NCI-H1092 (cell line): ENCODE data around the gene CAMSAP2.
"Not testable (repeated sequence)": the region's sequence is repeated elsewhere in the genome, so short reads cannot be mapped to it uniquely, and the experiment has no call there.

Experiments
- DNase-seq: peaks from one replicate; lab custom pipeline; 2025; lab: John Stamatoyannopoulos, UW

Gene CAMSAP2

DNA sequence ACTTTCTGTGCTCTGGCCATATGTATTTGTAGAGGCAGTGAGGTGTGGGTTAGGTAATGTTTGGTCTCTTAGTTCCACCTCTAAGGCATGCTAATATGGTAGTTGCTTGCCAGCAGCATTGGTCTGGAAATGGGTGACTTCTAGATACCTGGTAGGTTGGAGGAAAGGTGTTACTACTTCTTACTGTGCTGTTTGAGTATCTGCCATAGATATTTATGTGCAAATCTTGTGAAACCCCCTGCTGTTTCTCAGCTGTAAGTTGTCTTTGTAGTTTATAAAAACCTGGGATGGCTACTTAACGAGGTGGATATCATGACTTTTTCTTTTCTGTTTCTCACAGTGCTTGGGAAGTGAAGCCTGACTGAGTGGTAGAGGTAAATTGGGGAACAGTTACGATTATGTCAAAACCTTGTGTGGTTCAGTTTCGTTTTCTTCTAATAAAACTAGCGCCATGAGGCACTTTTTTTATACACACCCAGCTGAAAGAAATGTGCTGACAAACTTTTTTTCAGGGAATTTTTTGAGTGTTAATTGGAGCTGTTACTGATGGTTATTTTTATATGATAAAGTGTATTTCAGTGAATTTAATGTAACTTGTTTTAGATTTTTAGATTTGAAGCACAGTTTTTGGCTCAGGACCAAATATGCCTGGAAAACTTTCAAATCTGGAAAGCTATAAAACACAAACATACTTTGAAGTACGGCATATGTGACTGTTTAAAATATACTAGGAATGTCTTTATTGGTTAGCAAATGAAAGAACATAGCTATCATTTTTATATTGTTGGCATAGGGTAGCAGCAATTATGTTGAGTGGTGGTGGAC, 42.1 kb downstream of the CAMSAP2 start:
- DNase-seq: no peak

DNA sequence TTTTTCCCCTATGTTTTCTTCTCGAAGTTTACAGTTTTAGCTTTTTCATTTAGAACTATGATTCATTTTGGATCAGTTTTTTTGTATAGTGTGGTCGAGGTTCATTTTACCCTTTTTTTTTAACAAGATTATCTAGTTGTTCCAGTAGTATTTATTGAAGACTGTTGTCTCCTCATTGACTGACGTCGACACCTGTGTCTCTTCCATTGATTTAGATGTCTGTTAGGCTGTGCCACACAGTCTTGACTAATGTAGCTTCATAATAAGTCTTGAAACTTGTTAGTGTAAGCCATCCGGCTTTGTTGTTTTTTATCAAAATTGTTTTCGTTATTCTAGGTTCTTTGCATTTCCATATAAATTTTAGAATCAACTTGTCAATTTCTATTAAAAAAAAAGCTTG, 45.2 kb downstream of the CAMSAP2 start:
- no peak for DNase-seq

DNA sequence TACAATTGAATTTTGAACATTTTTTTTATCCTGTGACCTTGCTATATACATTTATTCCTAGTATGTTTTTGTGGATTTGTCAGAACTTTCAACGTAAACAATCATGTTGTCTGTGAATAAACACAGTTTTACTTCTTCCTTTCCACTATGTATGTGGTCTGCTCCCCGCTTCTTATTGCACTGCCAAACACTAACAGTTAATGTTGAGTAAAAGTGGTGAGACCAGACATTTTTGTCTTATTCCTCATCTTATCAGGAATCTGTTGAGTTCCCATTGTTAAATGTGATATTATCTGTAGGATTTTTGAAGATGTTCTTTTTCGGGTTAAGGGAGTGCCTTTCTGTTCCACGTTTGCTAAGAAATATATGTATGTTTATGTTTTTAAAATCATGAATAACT, 45.9 kb downstream of the CAMSAP2 start:
- no peak for DNase-seq

DNA sequence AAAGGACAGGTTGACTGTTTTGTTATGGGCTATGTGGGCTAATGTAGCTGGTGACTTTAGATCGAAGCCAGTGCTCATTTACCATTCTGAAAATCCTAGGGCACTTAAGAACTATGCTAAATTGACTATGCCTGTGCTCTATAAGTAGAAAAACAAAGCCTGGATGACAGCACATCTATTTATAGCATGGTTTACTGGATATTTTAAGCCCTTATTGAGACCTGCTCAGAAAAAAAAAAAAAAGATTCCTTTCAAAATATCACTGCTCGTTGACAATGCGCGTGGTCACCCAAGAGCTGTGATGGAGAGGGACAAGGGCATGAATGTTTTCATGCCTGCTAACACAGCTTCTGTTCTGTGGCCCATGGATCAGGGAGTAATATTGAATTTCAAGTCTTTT, 48.1 kb downstream of the CAMSAP2 start:
- DNase-seq: no peak

DNA sequence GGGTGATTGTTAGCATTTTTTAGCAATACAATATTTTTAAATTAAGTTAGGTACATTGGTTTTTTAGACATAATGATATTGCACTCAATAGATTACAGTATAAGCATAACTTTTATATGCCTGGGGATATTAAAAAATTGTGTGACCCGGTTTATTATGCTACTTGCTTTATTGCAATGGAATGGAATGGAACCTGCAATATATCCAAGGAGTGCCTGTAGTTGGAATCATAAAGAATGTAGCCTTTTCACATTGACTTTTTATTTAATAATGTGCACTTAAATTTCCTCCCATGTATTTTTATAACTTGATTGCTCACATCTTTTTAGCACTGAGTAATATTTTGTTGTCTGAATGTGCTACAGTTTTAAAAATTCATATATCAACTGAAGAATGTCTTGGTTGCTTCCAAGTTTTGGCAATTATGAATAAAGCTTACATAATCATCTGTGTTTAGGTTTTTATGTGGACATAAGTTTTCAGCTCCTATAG, 49.2 kb downstream of the CAMSAP2 start:
- no peak for DNase-seq

DNA sequence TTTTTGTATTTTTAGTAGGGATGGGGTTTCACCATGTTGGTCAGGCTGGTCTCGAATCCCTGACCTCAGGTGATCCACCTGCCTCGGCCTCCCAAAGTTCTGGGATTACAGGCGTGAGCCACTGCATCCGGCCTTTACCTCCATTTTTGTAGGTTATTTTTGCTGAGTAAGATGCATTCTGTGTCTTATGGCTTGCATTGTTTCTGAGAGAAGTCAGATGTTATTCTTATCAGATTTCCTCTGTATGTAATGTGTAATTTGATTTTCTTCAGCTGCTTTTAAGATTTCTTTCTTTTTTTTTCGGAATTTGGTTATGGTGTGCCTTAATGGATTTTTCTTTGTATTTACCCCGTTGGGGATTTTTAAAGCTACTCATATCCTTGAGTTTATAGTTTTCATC, 52.3 kb downstream of the CAMSAP2 start:
- DNase-seq: not testable (repeated sequence)

DNA sequence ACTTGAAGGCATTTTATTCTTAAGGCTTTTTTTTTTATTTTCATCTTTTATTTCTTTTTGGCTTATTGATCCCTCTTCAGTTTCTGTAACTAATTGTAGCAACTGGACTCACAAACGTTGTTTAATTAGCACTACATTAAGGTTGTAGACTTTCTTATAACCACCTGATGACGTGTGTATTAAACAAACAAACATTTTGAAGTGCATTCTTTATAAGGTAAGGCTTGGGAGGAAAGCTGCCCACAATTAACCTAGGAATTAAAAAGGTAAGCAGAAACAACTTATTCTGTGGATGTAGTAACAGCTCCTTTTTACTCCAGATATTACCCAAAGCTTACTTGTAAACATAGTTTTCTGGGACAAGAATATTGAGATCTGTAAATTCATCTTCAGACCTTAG, 55.0 kb downstream of the CAMSAP2 start:
- DNase-seq: no peak

DNA sequence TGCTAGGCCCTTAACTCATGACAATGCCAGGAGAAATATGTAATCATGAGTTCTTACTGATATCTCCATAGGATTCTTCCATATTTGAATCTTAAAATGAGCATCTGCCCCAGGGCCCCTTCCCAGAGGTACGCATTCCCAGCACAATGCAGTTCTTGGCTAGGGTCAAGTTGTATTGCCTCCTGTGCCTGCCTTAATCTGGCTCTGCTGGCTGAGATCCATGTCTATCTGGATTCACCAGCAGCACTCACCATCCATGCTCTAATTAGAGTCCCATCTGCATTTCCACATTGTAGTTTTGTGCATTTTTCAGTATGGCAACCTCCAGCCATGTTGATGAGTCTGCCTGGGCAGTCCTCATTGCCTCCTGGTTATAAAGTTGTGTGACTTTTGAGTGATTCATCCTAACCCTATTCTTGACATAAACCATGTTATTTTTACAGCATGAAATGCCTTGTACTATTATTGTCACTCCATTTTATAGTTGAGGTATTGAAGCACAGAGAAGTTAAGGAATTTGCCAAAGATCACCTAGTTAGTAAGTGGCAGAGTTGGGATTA, 55.9 kb downstream of the CAMSAP2 start:
- no peak for DNase-seq

DNA sequence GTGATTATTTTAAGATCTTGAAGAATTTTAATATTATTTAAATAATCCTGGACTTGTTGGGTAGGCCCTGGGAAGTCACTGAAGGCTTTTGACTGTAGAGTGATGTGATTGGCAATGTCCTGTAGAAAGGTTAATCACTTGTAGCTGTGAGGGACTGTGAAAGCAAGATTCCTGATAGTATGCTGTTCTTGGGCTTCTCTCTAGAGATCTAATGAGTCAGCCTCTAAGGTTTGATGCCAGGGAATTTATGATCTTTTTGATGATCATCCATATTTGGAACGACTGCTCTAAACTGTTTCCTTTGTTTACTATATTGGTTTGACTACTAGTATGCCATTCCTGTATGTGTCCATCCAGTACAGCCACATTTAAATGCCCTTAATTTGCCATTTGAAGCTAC, 56.5 kb downstream of the CAMSAP2 start:
- DNase-seq: no peak

DNA sequence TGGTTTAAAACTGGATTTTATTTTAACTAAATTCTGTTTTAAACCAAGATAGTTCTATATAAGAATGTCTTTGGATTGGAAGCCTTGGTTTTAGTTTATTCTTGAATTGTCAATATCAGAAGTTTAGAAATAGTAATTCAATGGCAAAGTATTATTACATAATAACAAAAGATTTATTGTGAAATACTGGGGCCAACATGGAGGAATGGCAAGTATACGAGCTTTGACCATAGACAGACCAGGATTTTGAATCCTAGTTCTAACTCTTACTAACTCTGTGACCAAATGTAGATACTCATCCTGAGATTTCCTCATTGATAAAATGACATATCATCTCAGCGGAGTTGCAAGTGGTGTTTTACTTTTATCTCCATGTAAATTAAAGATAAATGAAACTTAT, 63.3 kb downstream of the CAMSAP2 start:
- DNase-seq: no peak

DNA sequence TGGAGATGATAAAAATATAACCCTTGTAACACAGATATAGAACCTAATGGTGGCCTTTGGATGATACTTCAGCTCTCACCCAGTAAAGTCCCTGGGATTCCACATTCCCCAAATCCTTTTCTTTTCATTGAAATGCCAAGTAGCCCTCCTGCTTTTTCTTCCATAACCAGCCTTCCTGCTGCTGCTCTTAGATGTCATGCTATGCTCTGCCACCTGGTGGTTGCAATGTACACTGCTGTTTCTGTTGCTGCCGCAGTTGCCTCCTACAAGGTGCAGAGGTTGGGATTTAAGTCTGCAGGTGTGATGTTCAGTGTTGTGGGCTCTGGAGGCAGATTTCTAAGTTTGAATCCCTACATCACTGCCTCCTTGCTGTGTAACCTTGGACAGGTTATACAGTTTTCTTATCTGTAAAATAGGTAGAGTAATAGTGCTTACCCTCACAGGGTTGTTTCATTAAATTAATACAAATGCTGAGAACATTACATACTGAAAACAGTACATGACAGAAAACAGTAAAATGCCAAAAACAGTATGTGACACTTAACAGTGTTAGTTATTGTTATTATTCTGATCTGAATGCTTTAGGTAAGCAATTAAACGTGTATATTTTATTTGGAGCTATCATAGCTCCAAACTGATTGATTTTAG, 64.3 kb downstream of the CAMSAP2 start:
- DNase-seq: peak; percentile 58

DNA sequence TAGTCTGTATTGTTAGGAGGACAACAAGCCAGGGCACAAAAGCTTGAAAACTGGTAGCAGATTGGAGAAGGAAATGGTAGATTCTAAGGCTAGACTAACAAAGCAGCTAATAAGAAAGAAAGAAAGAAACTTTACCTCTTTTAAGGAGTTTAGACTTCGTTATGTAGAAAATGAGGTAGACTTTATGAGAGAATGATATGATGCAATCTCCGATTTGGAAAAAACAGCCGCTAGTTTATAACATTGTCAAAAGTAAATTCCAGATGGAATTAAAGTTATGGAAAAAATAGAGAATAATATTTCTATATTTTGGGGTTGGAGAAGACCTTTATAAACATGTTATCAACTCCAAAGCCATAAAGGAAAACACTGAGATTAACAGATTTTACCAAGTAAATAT, 67.0 kb downstream of the CAMSAP2 start:
- DNase-seq: no peak

DNA sequence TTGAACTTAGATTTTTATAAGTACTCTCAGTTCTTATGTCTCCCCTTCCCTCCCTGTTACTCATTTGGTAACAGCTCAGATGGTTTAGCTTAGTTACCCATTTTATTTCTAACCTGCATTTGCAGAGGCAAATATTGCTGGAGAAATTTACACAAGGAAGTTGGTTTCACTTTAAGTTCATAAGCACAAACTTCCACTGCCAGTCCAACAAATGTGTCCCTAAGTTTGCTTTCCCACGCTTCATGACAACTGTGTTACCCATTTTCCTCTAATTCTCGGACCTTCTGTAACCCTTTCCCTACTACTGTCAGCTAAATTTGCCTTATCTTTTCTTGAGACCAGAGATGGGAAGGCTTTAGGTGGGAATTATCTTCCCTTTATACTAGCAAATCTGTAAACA, 70.2 kb downstream of the CAMSAP2 start:
- DNase-seq: no peak

DNA sequence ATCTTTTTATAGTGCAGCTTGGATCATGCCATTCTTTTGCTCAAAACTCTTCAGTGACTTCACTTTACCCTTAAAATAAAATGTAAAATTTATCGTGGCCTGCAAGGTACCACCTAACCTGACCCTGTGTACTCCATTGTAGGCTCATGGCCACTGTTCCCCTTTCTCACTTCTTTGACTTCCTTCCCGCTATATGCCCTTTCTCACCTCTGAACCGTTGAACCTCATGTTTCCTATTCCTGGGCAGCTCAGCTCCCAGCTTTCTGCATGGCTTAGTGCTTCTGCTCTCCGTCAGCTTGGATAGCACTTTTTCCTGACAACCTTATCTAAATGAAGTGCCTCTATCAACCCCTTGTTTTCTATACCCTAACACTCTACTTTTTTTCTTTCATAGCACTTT, 73.0 kb downstream of the CAMSAP2 start:
- no peak for DNase-seq

DNA sequence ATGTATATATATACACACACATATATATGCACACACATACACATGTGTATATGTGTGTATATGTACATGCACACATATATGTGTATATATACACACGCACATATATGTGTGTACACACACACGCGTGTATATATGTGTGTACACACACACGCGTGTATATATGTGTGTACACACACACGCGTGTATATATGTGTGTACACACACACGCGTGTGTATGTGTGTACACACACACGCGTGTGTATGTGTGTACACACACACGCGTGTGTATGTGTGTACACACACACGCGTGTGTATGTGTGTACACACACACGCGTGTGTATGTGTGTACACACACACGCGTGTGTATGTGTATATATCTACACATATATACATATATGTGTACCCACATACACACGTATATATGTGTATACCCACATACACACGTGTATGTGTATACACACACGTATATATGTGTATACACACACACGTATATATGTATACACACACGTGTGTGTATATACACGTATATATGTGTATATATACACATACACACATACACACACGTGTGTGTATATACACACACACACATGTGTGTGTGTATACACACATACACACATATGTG, 78.0 kb downstream of the CAMSAP2 start:
- DNase-seq: not testable (repeated sequence)

DNA sequence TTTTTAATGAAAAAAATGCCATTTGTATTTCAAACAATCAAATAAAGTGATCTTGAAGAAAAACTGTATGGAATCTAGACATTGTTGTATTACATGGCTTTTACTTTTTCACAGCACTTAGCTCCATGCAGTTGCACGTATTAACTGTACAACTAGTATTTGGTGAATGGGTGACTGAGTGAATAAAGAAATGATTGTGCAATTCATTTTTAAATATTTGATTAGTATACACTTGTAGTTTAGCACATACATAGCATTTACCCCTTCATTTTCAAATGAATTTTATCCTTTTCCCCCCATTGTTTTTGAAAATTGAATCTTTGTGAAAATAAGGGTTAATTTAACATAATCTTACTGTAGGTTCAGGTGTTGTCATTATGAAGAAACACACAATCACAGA, 79.6 kb downstream of the CAMSAP2 start:
- DNase-seq: no peak

DNA sequence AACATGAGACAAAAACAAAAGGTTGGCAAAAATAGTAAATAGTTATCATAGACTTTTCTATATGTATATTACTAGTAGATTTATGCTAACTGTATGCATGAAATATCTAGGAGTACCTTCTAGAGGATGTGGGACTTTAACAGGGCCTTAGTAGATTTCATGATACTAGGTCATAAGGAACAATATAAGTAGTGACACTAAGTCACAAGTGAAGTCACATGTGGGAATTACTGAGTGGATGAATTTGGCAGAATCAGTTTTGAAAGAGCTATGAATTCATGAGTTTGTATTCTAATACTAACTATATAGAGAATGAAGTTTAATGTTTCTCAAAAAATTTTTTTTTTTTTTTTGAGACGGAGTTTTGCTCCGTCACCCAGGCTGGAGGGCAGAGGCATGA, 81.0 kb downstream of the CAMSAP2 start:
- DNase-seq: no peak

DNA sequence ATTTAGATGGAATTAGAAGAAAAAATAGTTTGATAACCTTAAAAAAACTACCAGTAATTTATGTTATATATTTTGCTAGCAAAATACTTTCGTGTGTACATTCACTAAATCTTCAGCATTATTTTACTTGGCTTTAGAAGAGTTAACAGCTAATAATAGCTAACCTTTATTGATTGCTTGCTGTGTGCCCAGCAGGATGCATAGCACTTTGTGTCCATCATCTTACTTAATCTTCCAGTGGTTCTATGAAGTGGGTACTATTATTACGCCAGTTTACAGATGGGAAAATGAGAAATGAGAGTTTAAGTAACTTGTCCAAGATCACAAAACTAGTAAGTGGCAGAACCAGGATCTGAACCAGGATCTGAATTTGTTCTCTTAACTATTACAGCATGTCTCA, 92.4 kb downstream of the CAMSAP2 start:
- DNase-seq: no peak

DNA sequence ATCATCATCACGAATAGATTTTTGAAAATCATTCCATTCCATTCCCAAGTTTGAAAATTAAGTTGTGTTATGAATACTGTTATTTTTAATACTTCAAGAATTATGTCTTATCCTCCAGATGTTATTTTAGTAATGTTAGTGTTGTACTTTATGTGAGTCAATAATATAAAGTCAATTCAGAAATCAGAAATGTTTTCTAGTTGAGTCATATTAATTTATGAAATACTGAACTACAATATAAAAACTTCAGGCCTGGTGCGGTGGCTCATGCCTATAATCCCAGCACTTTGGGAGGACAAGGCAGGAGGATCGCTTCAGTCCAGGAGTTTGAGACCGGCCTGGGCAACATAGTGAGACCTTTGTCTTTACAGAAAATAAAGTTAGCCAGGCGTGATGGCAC, 95.7 kb downstream of the CAMSAP2 start:
- no peak for DNase-seq

DNA sequence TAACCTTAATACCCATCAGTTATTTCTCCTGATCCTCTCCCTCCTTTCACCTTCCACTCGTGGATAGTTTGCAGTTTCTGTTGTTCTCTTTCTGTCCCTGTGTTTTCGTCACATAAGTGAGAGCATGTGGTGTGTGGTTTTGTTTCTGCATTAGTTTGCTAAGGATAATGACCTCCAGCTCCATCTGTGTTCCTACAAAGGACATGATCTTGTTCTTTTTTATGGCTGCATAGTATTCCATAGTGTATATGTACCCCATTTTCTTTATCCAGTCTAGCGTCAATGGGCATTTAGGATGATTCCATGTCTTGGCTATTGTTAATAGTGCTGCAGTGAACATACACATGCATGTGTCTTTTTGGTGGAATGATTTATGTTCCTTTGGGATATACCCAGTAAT, 97.5 kb downstream of the CAMSAP2 start:
- DNase-seq: no peak

DNA sequence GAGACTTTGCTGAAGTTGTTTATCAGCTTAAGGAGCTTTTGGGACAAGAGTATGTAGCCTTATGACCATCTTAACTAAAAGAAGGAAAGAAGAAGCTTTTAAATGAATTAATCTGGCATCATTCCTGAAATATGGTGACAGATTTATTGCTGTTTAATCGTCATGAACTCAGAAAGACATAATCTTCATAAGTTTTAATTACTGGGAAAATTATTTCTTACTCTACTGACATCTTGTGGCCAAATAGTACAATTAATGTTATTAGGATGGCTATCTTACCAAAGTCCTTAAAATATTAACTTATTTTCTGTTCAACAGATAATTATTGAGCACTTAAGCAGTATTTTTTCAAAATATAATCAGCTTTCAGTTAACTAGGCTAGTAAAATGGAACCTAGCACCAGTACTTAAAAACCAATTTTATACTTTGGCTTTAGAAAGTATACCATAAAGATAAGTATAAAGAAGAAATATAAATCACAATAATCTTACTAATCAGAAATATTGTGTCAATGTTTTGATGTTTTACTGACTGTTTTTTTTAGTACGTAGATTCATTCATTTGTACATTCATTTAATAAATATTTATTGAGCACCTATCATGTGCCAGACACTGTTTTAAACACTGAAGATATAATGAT, 99.4 kb downstream of the CAMSAP2 start:
- DNase-seq: no peak

DNA sequence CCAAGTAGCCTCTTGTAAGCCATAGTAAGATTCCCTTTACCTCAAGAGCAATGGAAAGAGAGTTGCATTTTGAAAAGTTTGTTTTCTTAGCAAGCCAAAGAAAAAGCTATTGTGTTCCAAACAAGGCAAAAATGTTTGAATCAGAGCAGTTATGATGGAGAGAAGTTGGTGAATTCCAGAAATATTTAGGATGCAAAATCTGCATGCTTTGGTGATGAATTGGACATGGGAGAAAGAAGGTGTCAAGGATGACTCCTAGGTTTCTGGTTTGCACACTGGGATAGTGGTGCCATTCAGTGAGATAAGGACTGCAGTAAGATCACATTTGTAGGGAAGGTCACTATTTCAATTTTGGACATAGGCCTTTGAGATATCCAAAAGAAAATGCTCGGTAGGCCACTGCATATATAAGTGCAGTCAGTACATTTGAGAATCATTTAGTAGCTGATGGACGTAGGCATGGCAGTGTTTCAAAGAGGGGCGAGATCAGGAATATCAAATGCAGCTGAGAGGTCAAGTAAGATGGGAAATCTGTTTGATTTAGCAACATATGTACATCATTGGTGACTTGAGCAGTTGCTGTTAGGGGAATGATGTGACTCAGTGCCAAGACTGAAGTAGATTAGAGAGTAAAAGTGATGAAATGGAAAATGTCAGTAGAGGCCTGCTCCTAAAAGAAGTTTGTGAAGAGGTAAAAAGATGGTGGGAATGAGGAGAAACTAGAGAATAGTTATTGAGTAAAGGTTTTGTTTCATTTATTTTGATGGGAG, 100.2 kb downstream of the CAMSAP2 start:
- DNase-seq: no peak
